A673 (cell line): ENCODE measurements around the gene PLAAT4. TPM values are rescaled to one million over a fixed set of nuclear protein-coding genes. Genes with fewer than 3 reads are reported as not detected.

Experiments used
- BruUV-seq: library from RNA; stranded (reverse); fragments of 400-500 nt; replicated peaks from 2 replicates; lab custom pipeline; 2021; lab: Mats Ljungman, UMichigan
- CTCF ChIA-PET: fragments of 300-600 bp; sonication (Branson Sonifier 250); formaldehyde crosslinking; loops from one replicate; lab custom pipeline; 2022; ENCODE audit warnings: antibody characterized with exemption; lab: Charles Lee
- POLR2A ChIA-PET: fragments of 300-600 bp; sonication (Branson Sonifier 250); formaldehyde crosslinking; loops from one replicate; lab custom pipeline; 2022; ENCODE audit warnings: antibody characterized with exemption; ENCODE audit not compliant: low non-redundant PET; lab: Charles Lee
- DNase-seq: peaks from one replicate; pipeline ENCODE4 v3.0.0-alpha.2; 2015; ENCODE audit warnings: low spot score
- H3K27ac ChIP-seq: fragments of 200-600 bp; sonication (generic); 2 replicates; pipeline ENCODE4 v1.5.1; 2016; ENCODE audit warnings: mixed run types, low read depth, mild to moderate bottlenecking, mixed read lengths, antibody characterized with exemption, low read length; ENCODE audit not compliant: poor library complexity, severe bottlenecking
- H3K27me3 ChIP-seq: fragments of 200-600 bp; sonication (generic); replicated peaks from 2 replicates; pipeline ENCODE4 v1.6.1; 2017; ENCODE audit warnings: mixed run types, low read depth, mild to moderate bottlenecking, mixed read lengths, antibody characterized with exemption, low read length; ENCODE audit not compliant: insufficient read depth, poor library complexity
- H3K36me3 ChIP-seq: fragments of 200-600 bp; sonication (generic); 2 replicates; pipeline ENCODE4 v1.6.1; 2016; ENCODE audit warnings: mixed run types, mild to moderate bottlenecking, mixed read lengths, antibody characterized with exemption, low read length; ENCODE audit not compliant: insufficient read depth, poor library complexity, severe bottlenecking
- H3K4me1 ChIP-seq: fragments of 200-600 bp; sonication (generic); 2 replicates; pipeline ENCODE4 v1.6.1; 2017; ENCODE audit warnings: mixed run types, mild to moderate bottlenecking, mixed read lengths, antibody characterized with exemption, low read length; ENCODE audit not compliant: insufficient read depth, poor library complexity, severe bottlenecking
- H3K4me3 ChIP-seq: fragments of 200-600 bp; sonication (generic); 2 replicates; pipeline ENCODE4 v1.5.1; 2016; ENCODE audit warnings: low read depth, mixed run types, mild to moderate bottlenecking, mixed read lengths, low read length; ENCODE audit not compliant: poor library complexity, severe bottlenecking
- H3K9me3 ChIP-seq: fragments of 200-600 bp; sonication (generic); 2 replicates; pipeline ENCODE4 v1.6.1; 2016; ENCODE audit warnings: mixed run types, low read depth, mild to moderate bottlenecking, mixed read lengths, antibody characterized with exemption, low read length; ENCODE audit not compliant: poor library complexity, severe bottlenecking
- CTCF ChIP-seq: fragments of 300-800, 200-600 bp; sonication (generic); conservative IDR thresholded peaks from 2 replicates; pipeline ENCODE4 v1.5.1; 2017; ENCODE audit warnings: low read depth, mild to moderate bottlenecking, antibody characterized with exemption, low read length, moderate library complexity, mixed read lengths
- EZH2 ChIP-seq: fragments of 200-600 bp; sonication (generic); IDR thresholded peaks from 2 replicates; pipeline ENCODE4 v1.6.1; 2017; ENCODE audit warnings: borderline replicate concordance, low read depth, mild to moderate bottlenecking, mixed read lengths, antibody characterized with exemption, low read length; ENCODE audit not compliant: poor library complexity, severe bottlenecking
- intact Hi-C: fragments of 100-400 bp; cut with micrococcal nuclease; formaldehyde crosslinking; loops from one replicate; pipeline ENCODE4 v1.10.0; 2022; ENCODE audit not compliant: unreplicated experiment
- total RNA-seq: library from RNA; stranded (reverse); gene quantifications from 2 replicates; pipeline ENCODE4 v1.2.3, GENCODE V29; 2021

The PLAAT4 gene
- total RNA-seq, 1 experiment from 2014 or later = 0.97 TPM

GRCh38 chr11:63511048-63511748, 25.4 kb upstream of the PLAAT4 start:
- H3K4me3 ChIP-seq = no peak overlapping the region
- DNase-seq = no peak
- no peaks in the 10 kb centered on the region for H3K4me1 ChIP-seq
- H3K9me3 ChIP-seq = no peaks in the 10 kb centered on the region
- ChIA-PET POLR2A (no interaction called here), CTCF (no interaction called here)
- intact Hi-C loops = no loop called here
- H3K36me3 ChIP-seq = no peaks in the 10 kb centered on the region
- no peak overlapping the region for H3K27ac ChIP-seq
- no TSS peak for BruUV-seq
- H3K27me3 ChIP-seq = no peaks in the 10 kb centered on the region
- TF ChIP-seq EZH2 = no peak
- no peak for TF ChIP-seq CTCF

- no TSS peak for BruUV-seq
- H3K9me3 ChIP-seq = no peaks in the 10 kb centered on the region
- CTCF ChIA-PET = no interaction called here
- H3K4me1 ChIP-seq = no peaks in the 10 kb centered on the region
- intact Hi-C loops = no loop called here
- no peaks in the 10 kb centered on the region for H3K36me3 ChIP-seq
- H3K4me3 ChIP-seq = no peak overlapping the region
- no peak for DNase-seq
- no peaks in the 10 kb centered on the region for H3K27me3 ChIP-seq
- H3K27ac ChIP-seq = no peak overlapping the region
- POLR2A ChIA-PET = no interaction called here
- TF ChIP-seq CTCF (no peak), EZH2 (no peak)
Observed at GRCh38 chr11:63512816-63513215, 23.8 kb upstream of the PLAAT4 start.

GRCh38 chr11:63516109-63516508, 20.5 kb upstream of the PLAAT4 start:
- no peaks in the 10 kb centered on the region for H3K36me3 ChIP-seq
- no TSS peak for BruUV-seq
- POLR2A ChIA-PET = no interaction called here

More at GRCh38 chr11:63516109-63516508, 20.5 kb upstream of the PLAAT4 start:
- Histone ChIP-seq H3K4me1 (no peaks in the 10 kb centered on the region), H3K27me3 (no peaks in the 10 kb centered on the region), H3K4me3 (no peak overlapping the region), H3K27ac (no peak overlapping the region), H3K9me3 (no peaks in the 10 kb centered on the region)
- intact Hi-C loops = no loop called here
- DNase-seq = no peak
- no peak for TF ChIP-seq CTCF
- CTCF ChIA-PET = no interaction called here
